Breast epithelium (tissue), 3 donors: ENCODE results near the gene IMPDH2.

Experiments used
- CTCF ChIP-seq, 3 donors: fragments of 450-650 bp; IDR thresholded peaks; one replicate each; pipeline ENCODE4 v1.5.1; 2016 to 2017; ENCODE audit warnings: antibody characterized with exemption in 3 of 3, mild to moderate bottlenecking in 3 of 3, moderate library complexity in 3 of 3
- POLR2A ChIP-seq: fragments of 450-650 bp; IDR thresholded peaks from one replicate; pipeline ENCODE4 v1.6.1; 2016; ENCODE audit warnings: antibody characterized with exemption, mild to moderate bottlenecking, moderate library complexity
- POLR2AphosphoS5 ChIP-seq, 3 donors: sonication (generic); formaldehyde crosslinking; IDR thresholded peaks; one replicate each; pipeline ENCODE4 v1.6.1; 2017; ENCODE audit warnings: antibody characterized with exemption in 3 of 3

- no peak for TF ChIP-seq POLR2A
- no peak for TF ChIP-seq CTCF (IDR thresholded peaks at IDR 0.05)
- TF ChIP-seq POLR2AphosphoS5 (IDR thresholded peaks at IDR 0.05) = no peak
Measured at GRCh38 chr3:49030321-49030720, 1.1 kb upstream of the IMPDH2 start.
